H9 (cell line): Measurements from ENCODE around the gene CDH26. TPM values are rescaled to one million over a fixed set of nuclear protein-coding genes. Genes with fewer than 3 reads are reported as not detected.

Experiments used
- DNase-seq: peaks from one replicate; pipeline ENCODE4 v3.0.0-alpha.2; 2017
- H2AFZ ChIP-seq: one replicate; pipeline ENCODE4 v1.6.1; 2013; ENCODE audit warnings: mild to moderate bottlenecking, low read length, control low read depth, moderate library complexity
- H2AK5ac ChIP-seq: 2 replicates; pipeline ENCODE4 v1.6.1; 2013; ENCODE audit warnings: low read length, control low read depth, mixed read lengths; ENCODE audit not compliant: insufficient read length
- H2BK120ac ChIP-seq: one replicate; pipeline ENCODE4 v1.6.1; 2013; ENCODE audit warnings: low read depth, mild to moderate bottlenecking, low read length, control low read depth, inconsistent platforms; ENCODE audit not compliant: poor library complexity, severe bottlenecking
- H2BK12ac ChIP-seq: 2 replicates; pipeline ENCODE4 v1.6.1; 2013; ENCODE audit warnings: low read length, control low read depth, mixed read lengths, low read depth; ENCODE audit not compliant: insufficient read length
- H2BK15ac ChIP-seq: 2 replicates; pipeline ENCODE4 v1.6.1; 2013; ENCODE audit warnings: low read depth, low read length, control low read depth
- H2BK20ac ChIP-seq: one replicate; pipeline ENCODE4 v1.6.1; 2013; ENCODE audit warnings: low read depth, mild to moderate bottlenecking, low read length, control low read depth, inconsistent platforms; ENCODE audit not compliant: poor library complexity, severe bottlenecking
- H2BK5ac ChIP-seq: 2 replicates; pipeline ENCODE4 v1.6.1; 2013; ENCODE audit warnings: low read length, control low read depth, mixed read lengths; ENCODE audit not compliant: insufficient read length
- H3K14ac ChIP-seq: 2 replicates; pipeline ENCODE4 v1.6.1; 2013; ENCODE audit warnings: low read length, control low read depth; ENCODE audit not compliant: insufficient read depth
- H3K18ac ChIP-seq: 2 replicates; pipeline ENCODE4 v1.6.1; 2013; ENCODE audit warnings: low read depth, mild to moderate bottlenecking, mixed read lengths, low read length, control low read depth; ENCODE audit not compliant: insufficient read length
- H3K23ac ChIP-seq: 2 replicates; pipeline ENCODE4 v1.6.1; 2013; ENCODE audit warnings: low read length, control low read depth, mixed read lengths, low read depth; ENCODE audit not compliant: insufficient read length
- H3K23me2 ChIP-seq: 2 replicates; pipeline ENCODE4 v1.6.1; 2013; ENCODE audit warnings: low read depth, mild to moderate bottlenecking, mixed read lengths, low read length, control low read depth; ENCODE audit not compliant: insufficient read length, poor library complexity, severe bottlenecking
- H3K27ac ChIP-seq: 2 replicates; pipeline ENCODE4 v1.5.1; 2013; ENCODE audit warnings: low read length, control low read depth, mixed read lengths, low read depth; ENCODE audit not compliant: insufficient read length
- H3K27me3 ChIP-seq: 2 replicates; pipeline ENCODE4 v1.6.1; 2013; ENCODE audit warnings: low read length, control low read depth, inconsistent platforms; ENCODE audit not compliant: insufficient read depth
- H3K4ac ChIP-seq: 2 replicates; pipeline ENCODE4 v1.6.1; 2013; ENCODE audit warnings: low read depth, mild to moderate bottlenecking, control low read depth, inconsistent platforms, low read length, moderate library complexity
- H3K4me1 ChIP-seq: 2 replicates; pipeline ENCODE4 v1.6.1; 2013; ENCODE audit warnings: low read length, control low read depth, inconsistent platforms; ENCODE audit not compliant: insufficient read depth
- H3K4me2 ChIP-seq: 2 replicates; pipeline ENCODE4 v1.6.1; 2013; ENCODE audit warnings: low read length, control low read depth, mixed read lengths; ENCODE audit not compliant: insufficient read length, insufficient read depth
- H3K56ac ChIP-seq: 2 replicates; pipeline ENCODE4 v1.6.1; 2013; ENCODE audit warnings: low read depth, mild to moderate bottlenecking, mixed read lengths, low read length, control low read depth; ENCODE audit not compliant: insufficient read length
- H3K79me1 ChIP-seq: 2 replicates; pipeline ENCODE4 v1.6.1; 2013; ENCODE audit warnings: low read depth, mild to moderate bottlenecking, moderate library complexity, low read length, control low read depth, inconsistent platforms; ENCODE audit not compliant: insufficient read depth, poor library complexity, severe bottlenecking
- H3K79me2 ChIP-seq: 2 replicates; pipeline ENCODE4 v1.6.1; 2013; ENCODE audit warnings: low read length, control low read depth, inconsistent platforms; ENCODE audit not compliant: insufficient read depth
- H3K9ac ChIP-seq: 2 replicates; pipeline ENCODE4 v1.6.1; 2013; ENCODE audit warnings: low read length, control low read depth, mixed read lengths; ENCODE audit not compliant: insufficient read length; ENCODE audit errors: extremely low read depth
- H3K9me3 ChIP-seq: one replicate; pipeline ENCODE4 v1.6.1; 2013; ENCODE audit warnings: low read depth, low read length, inconsistent platforms; ENCODE audit not compliant: control insufficient read depth
- H3T11ph ChIP-seq: one replicate; pipeline ENCODE4 v1.6.1; 2013; ENCODE audit warnings: mild to moderate bottlenecking, low read length, control low read depth, inconsistent platforms
- H4K20me1 ChIP-seq: one replicate; pipeline ENCODE4 v1.6.1; 2013; ENCODE audit not compliant: control insufficient read depth, insufficient read length, insufficient read depth
- H4K5ac ChIP-seq: 2 replicates; pipeline ENCODE4 v1.6.1; 2013; ENCODE audit warnings: low read depth, mild to moderate bottlenecking, mixed read lengths, low read length, control low read depth; ENCODE audit not compliant: insufficient read length
- H4K8ac ChIP-seq: replicated peaks from 2 replicates; pipeline ENCODE4 v1.6.1; 2013; ENCODE audit warnings: low read length, control low read depth, mixed read lengths, low read depth; ENCODE audit not compliant: insufficient read length
- H4K91ac ChIP-seq: 2 replicates; pipeline ENCODE4 v1.6.1; 2013; ENCODE audit warnings: low read depth, mild to moderate bottlenecking, moderate library complexity, mixed read lengths, low read length, control low read depth; ENCODE audit not compliant: insufficient read length
- H3K27ac Mint-ChIP-seq, 3 experiments: 2 replicates in 2 of 3; 3 replicates in 1 of 3; pipeline ENCODE4 v1.8.0; 2020 to 2021; ENCODE audit warnings: mixed read lengths in 3 of 3, mild to moderate bottlenecking in 1 of 3, moderate library complexity in 1 of 3
- H3K27me3 Mint-ChIP-seq: 2 replicates; pipeline ENCODE4 v1.8.0; 2021; ENCODE audit warnings: low read depth, mild to moderate bottlenecking, moderate library complexity, mixed read lengths
- H3K36me3 Mint-ChIP-seq, 3 experiments: 2 replicates in 2 of 3; 3 replicates in 1 of 3; pipeline ENCODE4 v1.8.0; 2020 to 2021; ENCODE audit warnings: low read depth in 3 of 3, mixed read lengths in 3 of 3; ENCODE audit not compliant: insufficient read depth in 1 of 3
- H3K4me1 Mint-ChIP-seq, 2 experiments: 2 replicates each; pipeline ENCODE4 v1.8.0; 2020; ENCODE audit warnings: mixed read lengths in 2 of 2
- H3K4me3 Mint-ChIP-seq, 2 experiments: 2 replicates in 1 of 2; 3 replicates in 1 of 2; pipeline ENCODE4 v1.8.0; 2020 to 2021; ENCODE audit warnings: mild to moderate bottlenecking in 2 of 2, mixed read lengths in 2 of 2, moderate library complexity in 1 of 2
- H3K9me3 Mint-ChIP-seq, 2 experiments: 2 replicates in 1 of 2; 3 replicates in 1 of 2; pipeline ENCODE4 v1.8.0; 2020; ENCODE audit warnings: mild to moderate bottlenecking in 2 of 2, mixed read lengths in 2 of 2, moderate library complexity in 1 of 2
- WGBS: extraction: QIAGEN DNeasy Blood & Tissue Kit; methylation state at CpG from one replicate; pipeline ENCODE4 v1.1.7; 2013; ENCODE audit warnings: missing lambda C conversion rate, low lambda C conversion rate, mixed read lengths; ENCODE audit not compliant: insufficient read length; ENCODE audit errors: extremely low coverage; 5-methylcytosine and 5-hydroxymethylcytosine counted together
- total RNA-seq: library from RNA; stranded (reverse); gene quantifications from 2 replicates; pipeline ENCODE4 v1.2.1, GENCODE V29; 2021
- TF ChIP-seq, protein P1 (sequence below): fragments of 200-600 bp; sonication (generic); conservative IDR thresholded peaks from 3 replicates; pipeline ENCODE4 v1.8.0; 2021; ENCODE audit warnings: antibody characterized with exemption, mild to moderate bottlenecking

The CDH26 gene
- total RNA-seq, 1 experiment from 2014 or later: 0.79 TPM

DNA sequence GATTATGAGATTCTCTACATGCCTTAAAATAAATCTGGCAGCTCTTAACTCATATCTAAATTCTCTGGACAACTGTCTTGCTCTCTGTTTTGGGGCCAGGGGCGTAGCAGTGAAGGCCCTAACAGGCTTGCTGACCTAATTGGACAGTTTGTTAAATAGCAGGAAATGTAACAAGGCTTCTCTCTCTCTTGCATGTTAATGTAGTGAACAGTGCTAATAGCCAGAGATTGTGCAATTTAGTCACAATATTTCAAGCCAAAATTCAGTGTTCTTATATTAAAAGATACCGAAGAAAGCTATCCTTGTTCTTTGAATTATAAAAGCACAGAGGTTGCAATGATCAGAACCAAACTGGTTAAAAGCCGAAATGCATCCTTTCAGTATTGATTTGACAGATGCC, 21.1 kb upstream of the CDH26 start:
- Histone ChIP-seq H2BK12ac (no peak overlapping the region), H3K4me1 (no peaks in the 10 kb centered on the region), H3K79me2 (no peaks in the 10 kb centered on the region), H3K4me2 (no peak overlapping the region), H3K9ac (no peak overlapping the region), H2BK15ac (no peak overlapping the region), H3K27me3 (peaks cover 10% of the 10 kb centered on the region; the same call in 1 of the 2 replicates), H3K4ac (no peak overlapping the region), H3K79me1 (no peaks in the 10 kb centered on the region), H4K20me1 (no peaks in the 10 kb centered on the region), H3K18ac (no peak overlapping the region), H4K8ac (no peak overlapping the region), H2BK20ac (no peak overlapping the region), H3T11ph (no peak overlapping the region), H3K14ac (no peak overlapping the region), H2BK5ac (no peak overlapping the region), H3K9me3 (no peaks in the 10 kb centered on the region), H3K23me2 (peaks cover 9% of the 10 kb centered on the region), H2BK120ac (no peak overlapping the region), H3K56ac (no peak overlapping the region), H2AFZ (no peak overlapping the region), H3K23ac (no peak overlapping the region), H4K91ac (no peak overlapping the region), H2AK5ac (no peak overlapping the region), H3K27ac (no peak overlapping the region), H4K5ac (no peak overlapping the region)
- TF ChIP-seq, protein P1, sequence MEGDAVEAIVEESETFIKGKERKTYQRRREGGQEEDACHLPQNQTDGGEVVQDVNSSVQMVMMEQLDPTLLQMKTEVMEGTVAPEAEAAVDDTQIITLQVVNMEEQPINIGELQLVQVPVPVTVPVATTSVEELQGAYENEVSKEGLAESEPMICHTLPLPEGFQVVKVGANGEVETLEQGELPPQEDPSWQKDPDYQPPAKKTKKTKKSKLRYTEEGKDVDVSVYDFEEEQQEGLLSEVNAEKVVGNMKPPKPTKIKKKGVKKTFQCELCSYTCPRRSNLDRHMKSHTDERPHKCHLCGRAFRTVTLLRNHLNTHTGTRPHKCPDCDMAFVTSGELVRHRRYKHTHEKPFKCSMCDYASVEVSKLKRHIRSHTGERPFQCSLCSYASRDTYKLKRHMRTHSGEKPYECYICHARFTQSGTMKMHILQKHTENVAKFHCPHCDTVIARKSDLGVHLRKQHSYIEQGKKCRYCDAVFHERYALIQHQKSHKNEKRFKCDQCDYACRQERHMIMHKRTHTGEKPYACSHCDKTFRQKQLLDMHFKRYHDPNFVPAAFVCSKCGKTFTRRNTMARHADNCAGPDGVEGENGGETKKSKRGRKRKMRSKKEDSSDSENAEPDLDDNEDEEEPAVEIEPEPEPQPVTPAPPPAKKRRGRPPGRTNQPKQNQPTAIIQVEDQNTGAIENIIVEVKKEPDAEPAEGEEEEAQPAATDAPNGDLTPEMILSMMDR: no peak
- Mint-ChIP-seq H3K4me1 (peaks cover 8 to 11% of the 10 kb centered on the region in 2 experiments), H3K27me3 (peaks cover 48% of the 10 kb centered on the region), H3K36me3 (peaks cover 4 to 10% (median 5%) of the 10 kb centered on the region in 3 experiments), H3K9me3 (peaks cover 6% of the 10 kb centered on the region in 2 experiments; a peak in 3 of 5 replicates), H3K4me3 (no peak overlapping the region), H3K27ac (no peak overlapping the region)
- no peak for DNase-seq
- no CpG with 5 or more reads among the region's 3 CpGs for WGBS
